SK-MEL-5 (cell line): ENCODE measurements around the gene NXPE3. TPM values are rescaled to one million over a fixed set of nuclear protein-coding genes. Genes with fewer than 3 reads are reported as not detected.

Experiments
- DNase-seq: peaks from one replicate; pipeline ENCODE4 v3.0.0-alpha.2; 2016; ENCODE audit warnings: low read depth, low spot score
- in situ Hi-C: cut with HindIII; loops from 2 replicates; pipeline ENCODE4 v1.10.0; 2016; ENCODE audit warnings: low sequenced_read_pairs, high pct_unique_total_duplicates, low pct_unique_long_range_greater_than_20kb
- total RNA-seq: library from RNA; depleted of rRNA; stranded (reverse); fragments of >200 nt; shearing (Covaris generic); gene quantifications from 2 replicates; pipeline ENCODE4 v1.2.3, GENCODE V29; 2014

NXPE3 gene
- total RNA-seq, 1 experiment from 2014 or later: 3.0 TPM

GRCh38 chr3:101842245-101842934 is 63.4 kb downstream of the NXPE3 start:
- DNase-seq: peak; percentile 16
- in situ Hi-C loops: no loop called here

- no peak for DNase-seq
- in situ Hi-C loops: no loop called here
These were observed 63.9 kb downstream of the NXPE3 start for GRCh38 chr3:101842935-101843330.

- no peak for DNase-seq
- in situ Hi-C loops: no loop called here
These were observed 66.4 kb downstream of the NXPE3 start for GRCh38 chr3:101845425-101845824.

- DNase-seq: no peak
- in situ Hi-C loops: no loop called here
These were observed 67.7 kb downstream of the NXPE3 start for GRCh38 chr3:101846709-101847108.

- in situ Hi-C loops: no loop called here
- no peak for DNase-seq
These were observed 68.3 kb downstream of the NXPE3 start for GRCh38 chr3:101847328-101847727.

- no peak for DNase-seq
- in situ Hi-C loops: no loop called here
These were observed 69.3 kb downstream of the NXPE3 start for GRCh38 chr3:101848326-101848725.

GRCh38 chr3:101848754-101849713 is 70.0 kb downstream of the NXPE3 start, which contains the start of gene NFKBIZ:
Gene NFKBIZ, plus strand, starts transcription at chr3:101849514. Its CDS starts 115 bp downstream, at chr3:101849629.
- in situ Hi-C loops: no loop called here
- peak; percentile 94 for DNase-seq

GRCh38 chr3:101849714-101850245 is 70.8 kb downstream of the NXPE3 start:
- peak; percentile 40 for DNase-seq
- in situ Hi-C loops: no loop called here

- in situ Hi-C loops: no loop called here
- peak; percentile 78 for DNase-seq
These were observed 71.4 kb downstream of the NXPE3 start for GRCh38 chr3:101850246-101851051.

GRCh38 chr3:101851072-101851770 is 72.2 kb downstream of the NXPE3 start:
- in situ Hi-C loops: no loop called here
- no peak for DNase-seq

GRCh38 chr3:101851850-101852714 is 73.1 kb downstream of the NXPE3 start:
- in situ Hi-C loops: no loop called here
- peak; percentile 49 for DNase-seq

- in situ Hi-C loops: no loop called here
- DNase-seq: peak; percentile 41
These were observed 74.2 kb downstream of the NXPE3 start for GRCh38 chr3:101852983-101853840.

GRCh38 chr3:101853982-101854381 is 75.0 kb downstream of the NXPE3 start:
- in situ Hi-C loops: no loop called here

GRCh38 chr3:101854608-101855304 is 75.7 kb downstream of the NXPE3 start:
- in situ Hi-C loops: no loop called here
- DNase-seq: peak; percentile 10

More at GRCh38 chr3:101853982-101854381, 75.0 kb downstream of the NXPE3 start:
- DNase-seq: peak; percentile 20

GRCh38 chr3:101857301-101857741 is 78.3 kb downstream of the NXPE3 start:
- in situ Hi-C loops: no loop called here
- peak; percentile 54 for DNase-seq
